ENCODE measurements around the gene ZNF732. TPM values are rescaled to one million over a fixed set of nuclear protein-coding genes. Genes with fewer than 3 reads are reported as not detected.
"Not testable (repeated sequence)": the region's sequence is repeated elsewhere in the genome, so short reads cannot be mapped to it uniquely, and the experiment has no call there.

The ZNF732 gene
- total and polyA plus RNA-seq, 4 donors = 0.89 TPM; not detected in 3

GRCh38 chr4:243426-243825 lies 61.8 kb downstream of the ZNF732 start:
- H3K27me3 ChIP-seq (ENCODE audit: control insufficient read depth in 4 of 4, insufficient read depth in 4 of 4, low read length in 3 of 4) = no peaks in the 10 kb centered on the region
- DNase-seq (ENCODE audit: low spot score) = no peak
- no peak for TF ChIP-seq GABPA (IDR thresholded peaks at IDR 0.05 in 1 of 2, conservative IDR thresholded peaks at IDR 0.05 in 1 of 2)
- TF ChIP-seq TAF1 (conservative IDR thresholded peaks at IDR 0.05) = no peak
- no peak for TF ChIP-seq MAX (IDR thresholded peaks at IDR 0.05)
- no peak for TF ChIP-seq HNF4A (conservative IDR thresholded peaks at IDR 0.05)
- TF ChIP-seq FOXA2 (IDR thresholded peaks at IDR 0.05) = no peak
- no peak for TF ChIP-seq EGR1 (IDR thresholded peaks at IDR 0.05; ENCODE audit: low read depth in 2 of 2)
- no peak for TF ChIP-seq NR2F2 (IDR thresholded peaks at IDR 0.05)
- TF ChIP-seq RXRA (IDR thresholded peaks at IDR 0.05) = no peak
- no peak for TF ChIP-seq ATF3 (IDR thresholded peaks at IDR 0.05)
- TF ChIP-seq YY1 (IDR thresholded peaks at IDR 0.05) = no peak
- no peak for TF ChIP-seq FOXA1 (IDR thresholded peaks at IDR 0.05)
- TF ChIP-seq ZBTB33 (IDR thresholded peaks at IDR 0.05) = no peak
- TF ChIP-seq CTCF (IDR thresholded peaks at IDR 0.05; ENCODE audit: low read depth, low read length, missing input control) = no peak
- WGBS = 63% methylated on average over 5 of the region's 5 CpGs
- H3K9ac ChIP-seq (ENCODE audit: low read depth in 1 of 2, low read length in 2 of 2) = no peak overlapping the region
- H3K36me3 ChIP-seq (ENCODE audit: control insufficient read depth in 4 of 4, insufficient read depth in 3 of 4, low read depth in 1 of 4, low read length in 3 of 4) = no peaks in the 10 kb centered on the region
- H3K27ac ChIP-seq (ENCODE audit: low read depth in 1 of 2, low read length in 2 of 2) = no peak overlapping the region
- H3K9me3 ChIP-seq (ENCODE audit: control insufficient read depth in 4 of 4, low read length in 3 of 4) = peaks cover 0 to 4% (median under 1%) of the 10 kb centered on the region in 4 donors
- peaks cover 0 to 4% (median 1%) of the 10 kb centered on the region in 4 donors for H3K4me1 ChIP-seq (ENCODE audit: control insufficient read depth in 4 of 4, insufficient read depth in 4 of 4, low read length in 3 of 4)
- no peak overlapping the region for H3K4me3 ChIP-seq (ENCODE audit: low read depth in 1 of 3, low read length in 3 of 3)

GRCh38 chr4:242121-242848 lies 63.0 kb downstream of the ZNF732 start:
- DNase-seq (ENCODE audit: low spot score) = peak; percentile 35
- no peak overlapping the region for H3K9ac ChIP-seq (ENCODE audit: low read depth in 1 of 2, low read length in 2 of 2)
- H3K36me3 ChIP-seq (ENCODE audit: control insufficient read depth in 4 of 4, insufficient read depth in 3 of 4, low read depth in 1 of 4, low read length in 3 of 4) = no peaks in the 10 kb centered on the region
- 15% methylated on average over 15 of the region's 15 CpGs for WGBS
- H3K4me1 ChIP-seq (ENCODE audit: control insufficient read depth in 4 of 4, insufficient read depth in 4 of 4, low read length in 3 of 4) = peaks cover 0 to 4% (median 1%) of the 10 kb centered on the region in 4 donors
- peak; percentile 82 for TF ChIP-seq FOXA1 (IDR thresholded peaks at IDR 0.05)
- no peak for TF ChIP-seq ZBTB33 (IDR thresholded peaks at IDR 0.05)
- peak; percentile 98 for TF ChIP-seq RAD21 (IDR thresholded peaks at IDR 0.05)
- TF ChIP-seq RXRA (IDR thresholded peaks at IDR 0.05) = no peak
- TF ChIP-seq SP1 (IDR thresholded peaks at IDR 0.05) = no peak
- peak; percentile 88 for TF ChIP-seq FOXA2 (IDR thresholded peaks at IDR 0.05)
- TF ChIP-seq NR2F2 (IDR thresholded peaks at IDR 0.05) = no peak
- peak; percentile 95 for TF ChIP-seq CTCF (IDR thresholded peaks at IDR 0.05; ENCODE audit: low read depth, low read length, missing input control)
- no peaks in the 10 kb centered on the region for H3K27me3 ChIP-seq (ENCODE audit: control insufficient read depth in 4 of 4, insufficient read depth in 4 of 4, low read length in 3 of 4)
- peak overlapping the region; percentile 52 to 85 (median 55) for H3K4me3 ChIP-seq (ENCODE audit: low read depth in 1 of 3, low read length in 3 of 3)
- peaks cover 0 to 3% (median 0%) of the 10 kb centered on the region in 4 donors for H3K9me3 ChIP-seq (ENCODE audit: control insufficient read depth in 4 of 4, low read length in 3 of 4)
- H3K27ac ChIP-seq (ENCODE audit: low read depth in 1 of 2, low read length in 2 of 2) = no peak overlapping the region

- 76% methylated on average over 7 of the region's 7 CpGs for WGBS
- H3K27me3 ChIP-seq (ENCODE audit: control insufficient read depth in 4 of 4, insufficient read depth in 4 of 4, low read length in 3 of 4) = not testable (repeated sequence)
These were observed 63.9 kb downstream of the ZNF732 start for GRCh38 chr4:241411-241810.

More at GRCh38 chr4:241411-241810, 63.9 kb downstream of the ZNF732 start:
- not testable (repeated sequence) for H3K4me1 ChIP-seq (ENCODE audit: control insufficient read depth in 4 of 4, insufficient read depth in 4 of 4, low read length in 3 of 4); H3K4me3 ChIP-seq (ENCODE audit: low read depth in 1 of 3, low read length in 3 of 3); H3K36me3 ChIP-seq (ENCODE audit: control insufficient read depth in 4 of 4, insufficient read depth in 3 of 4, low read depth in 1 of 4, low read length in 3 of 4); H3K9ac ChIP-seq (ENCODE audit: low read depth in 1 of 2, low read length in 2 of 2); DNase-seq (ENCODE audit: low spot score); H3K9me3 ChIP-seq (ENCODE audit: control insufficient read depth in 4 of 4, low read length in 3 of 4); H3K27ac ChIP-seq (ENCODE audit: low read depth in 1 of 2, low read length in 2 of 2)

All from liver (tissue), 9 donors.